PC-3 (cell line): Measurements from ENCODE around the gene FERMT3. TPM values are rescaled to one million over a fixed set of nuclear protein-coding genes. Genes with fewer than 3 reads are reported as not detected.

Experiments
- ATAC-seq: fragments of 200-7000 bp; cut with Tn5 transposase; 2 replicates; pipeline ENCODE4 v1.9.1; 2020; ENCODE audit warnings: mild to moderate bottlenecking, moderate library complexity
- BruUV-seq: library from RNA; stranded (reverse); fragments of 400-500 nt; replicated peaks from 2 replicates; lab custom pipeline; 2021; lab: Mats Ljungman, UMichigan
- CTCF ChIA-PET: fragments of 300-600 bp; sonication (Branson Sonifier 250); formaldehyde crosslinking; loops from one replicate; lab custom pipeline; 2022; ENCODE audit warnings: antibody characterized with exemption; lab: Charles Lee
- POLR2A ChIA-PET: fragments of 300-600 bp; sonication (Branson Sonifier 250); formaldehyde crosslinking; loops from one replicate; lab custom pipeline; 2022; ENCODE audit warnings: antibody characterized with exemption; ENCODE audit not compliant: unreplicated experiment; lab: Charles Lee
- DNase-seq: peaks from one replicate; pipeline ENCODE4 v3.0.0-alpha.2; 2015
- H2AFZ ChIP-seq: fragments of 300-600 bp; sonication (generic); 2 replicates; pipeline ENCODE4 v1.6.0; 2016; ENCODE audit warnings: antibody characterized with exemption, low read length
- H3F3A ChIP-seq: fragments of 300-600 bp; sonication (generic); one replicate; pipeline ENCODE4 v1.6.0; 2017; ENCODE audit warnings: antibody characterized with exemption, low read length, control low read depth, mild to moderate bottlenecking; ENCODE audit not compliant: unreplicated experiment
- H3K27ac ChIP-seq: fragments of 300-600 bp; sonication (generic); 2 replicates; pipeline ENCODE4 v1.5.1; 2016; ENCODE audit warnings: mild to moderate bottlenecking, low read length
- H3K27me3 ChIP-seq: fragments of 300-600 bp; sonication (generic); 2 replicates; pipeline ENCODE4 v1.6.1; 2016; ENCODE audit warnings: low read length, mixed read lengths
- H3K36me3 ChIP-seq: fragments of 300-600 bp; sonication (generic); 2 replicates; pipeline ENCODE4 v1.6.1; 2016; ENCODE audit warnings: low read depth, mixed run types, low read length, mixed read lengths
- H3K4me1 ChIP-seq: fragments of 300-600 bp; sonication (generic); 2 replicates; pipeline ENCODE4 v1.5.1; 2016; ENCODE audit warnings: low read length; ENCODE audit not compliant: insufficient read depth
- H3K4me2 ChIP-seq: fragments of 300-600 bp; sonication (generic); 2 replicates; pipeline ENCODE4 v1.6.0; 2016; ENCODE audit warnings: low read length
- H3K4me3 ChIP-seq: fragments of 300-600 bp; sonication (generic); 2 replicates; pipeline ENCODE4 v1.5.1; 2016; ENCODE audit warnings: mild to moderate bottlenecking, low read length, mixed read lengths
- H3K79me2 ChIP-seq: fragments of 300-600 bp; sonication (generic); 2 replicates; pipeline ENCODE4 v1.6.1; 2017; ENCODE audit warnings: low read length, mixed read lengths
- H3K9ac ChIP-seq: fragments of 300-600 bp; sonication (generic); 2 replicates; pipeline ENCODE4 v1.6.0; 2016; ENCODE audit warnings: mild to moderate bottlenecking, low read length
- H3K9me2 ChIP-seq: fragments of 300-600 bp; sonication (generic); replicated peaks from 2 replicates; pipeline ENCODE4 v1.6.1; 2016; ENCODE audit warnings: mixed run types, low read length, mixed read lengths
- H3K9me3 ChIP-seq: fragments of 300-600 bp; sonication (generic); 2 replicates; pipeline ENCODE4 v1.6.1; 2016; ENCODE audit warnings: low read length, mixed read lengths
- H4K20me1 ChIP-seq: fragments of 300-600 bp; sonication (generic); 2 replicates; pipeline ENCODE4 v1.6.1; 2016; ENCODE audit warnings: low read length, mixed read lengths
- EZH2 ChIP-seq: fragments of 300-600 bp; sonication (generic); IDR thresholded peaks from one replicate; pipeline ENCODE4 v1.6.1; 2017; ENCODE audit warnings: antibody characterized with exemption, mild to moderate bottlenecking, low read length; ENCODE audit not compliant: unreplicated experiment
- EZH2phosphoT487 ChIP-seq: fragments of 300-600 bp; sonication (generic); IDR thresholded peaks from 2 replicates; pipeline ENCODE4 v1.6.1; 2018; ENCODE audit warnings: mild to moderate bottlenecking, antibody characterized with exemption, low read length, borderline replicate concordance
- intact Hi-C: fragments of 100-400 bp; cut with micrococcal nuclease; formaldehyde crosslinking; loops from 2 replicates; pipeline ENCODE4 v1.9.0; 2023
- total RNA-seq: library from RNA; depleted of rRNA; stranded (reverse); fragments of >200 nt; gene quantifications from 2 replicates; pipeline ENCODE4 v1.2.3, GENCODE V29; 2014
- TF ChIP-seq, protein P1 (sequence below): fragments of 300-600 bp; sonication (generic); conservative IDR thresholded peaks from 2 replicates; pipeline ENCODE4 v1.5.1; 2017; ENCODE audit warnings: antibody characterized with exemption, low read depth, mild to moderate bottlenecking, low read length

The FERMT3 gene
- total RNA-seq, 1 experiment from 2014 or later = 2.4 TPM

DNA sequence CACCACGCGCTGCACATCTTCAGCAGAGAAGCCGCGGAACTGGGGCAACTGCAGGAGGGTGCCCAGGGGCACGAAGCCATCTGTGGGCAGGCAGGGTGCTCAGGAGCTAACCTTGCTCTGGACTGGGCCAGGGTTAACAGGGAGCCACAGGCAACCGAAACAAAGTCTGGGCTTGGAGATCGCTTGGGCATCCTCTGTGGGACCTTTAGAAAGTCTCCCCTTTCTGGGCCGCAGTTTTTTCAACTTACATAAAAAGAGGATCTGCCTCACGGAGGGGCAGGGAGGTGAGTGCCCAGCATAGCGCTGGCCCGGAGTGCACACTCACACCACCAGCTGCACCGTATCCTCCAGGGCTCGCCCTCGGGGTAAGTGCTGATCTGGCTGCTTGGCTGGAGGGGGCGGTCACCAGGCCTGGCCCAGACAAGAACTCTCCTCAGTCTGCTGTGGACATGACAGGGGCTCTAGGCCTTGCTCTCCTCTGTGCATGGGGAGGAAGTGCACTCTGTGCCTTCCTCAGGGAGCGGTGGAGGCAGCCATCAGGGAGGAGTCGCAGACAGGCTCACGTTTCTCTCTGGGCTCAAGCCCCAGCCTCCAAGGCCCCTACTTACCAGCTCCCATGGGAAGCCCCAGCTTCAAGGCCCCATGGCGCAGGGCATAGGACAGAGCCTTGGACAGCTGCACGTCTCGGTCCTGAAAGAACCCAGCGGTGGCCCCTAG lies 18.5 kb downstream of the FERMT3 start:
- CTCF ChIA-PET = no interaction called here
- no peak overlapping the region for H2AFZ ChIP-seq
- intact Hi-C loops = no loop called here
- no peaks in the 10 kb centered on the region for H3F3A ChIP-seq
- H3K4me3 ChIP-seq = peak overlapping the region; percentile 83
- TF ChIP-seq EZH2phosphoT487 (no peak), EZH2 (no peak)
- TF ChIP-seq, protein P1, sequence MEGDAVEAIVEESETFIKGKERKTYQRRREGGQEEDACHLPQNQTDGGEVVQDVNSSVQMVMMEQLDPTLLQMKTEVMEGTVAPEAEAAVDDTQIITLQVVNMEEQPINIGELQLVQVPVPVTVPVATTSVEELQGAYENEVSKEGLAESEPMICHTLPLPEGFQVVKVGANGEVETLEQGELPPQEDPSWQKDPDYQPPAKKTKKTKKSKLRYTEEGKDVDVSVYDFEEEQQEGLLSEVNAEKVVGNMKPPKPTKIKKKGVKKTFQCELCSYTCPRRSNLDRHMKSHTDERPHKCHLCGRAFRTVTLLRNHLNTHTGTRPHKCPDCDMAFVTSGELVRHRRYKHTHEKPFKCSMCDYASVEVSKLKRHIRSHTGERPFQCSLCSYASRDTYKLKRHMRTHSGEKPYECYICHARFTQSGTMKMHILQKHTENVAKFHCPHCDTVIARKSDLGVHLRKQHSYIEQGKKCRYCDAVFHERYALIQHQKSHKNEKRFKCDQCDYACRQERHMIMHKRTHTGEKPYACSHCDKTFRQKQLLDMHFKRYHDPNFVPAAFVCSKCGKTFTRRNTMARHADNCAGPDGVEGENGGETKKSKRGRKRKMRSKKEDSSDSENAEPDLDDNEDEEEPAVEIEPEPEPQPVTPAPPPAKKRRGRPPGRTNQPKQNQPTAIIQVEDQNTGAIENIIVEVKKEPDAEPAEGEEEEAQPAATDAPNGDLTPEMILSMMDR = no peak
- no peak for ATAC-seq
- H3K9me2 ChIP-seq = no peaks in the 10 kb centered on the region
- H3K9me3 ChIP-seq = no peaks in the 10 kb centered on the region
- no peaks in the 10 kb centered on the region for H3K27me3 ChIP-seq
- 0 out of 2 replicates have a peak, but pooled peaks cover 3% of the 10 kb centered on the region for H3K36me3 ChIP-seq
- no peak overlapping the region; the same call in 1 of the 2 replicates for H3K9ac ChIP-seq
- H3K4me2 ChIP-seq = peak overlapping the region; percentile 97
- POLR2A ChIA-PET = no interaction called here
- peaks cover 21% of the 10 kb centered on the region for H3K79me2 ChIP-seq
- H4K20me1 ChIP-seq = no peaks in the 10 kb centered on the region
- peaks cover 34% of the 10 kb centered on the region for H3K4me1 ChIP-seq
- BruUV-seq = no TSS peak
- no peak overlapping the region for H3K27ac ChIP-seq
- no peak for DNase-seq

- BruUV-seq = TSS peak; percentile 62
- Histone ChIP-seq H3K9me2 (no peaks in the 10 kb centered on the region), H3K27ac (no peak within 1 kb of the TSS), H3K4me2 (peak within 1 kb of the TSS; percentile 97), H4K20me1 (no peaks in the 10 kb centered on the region), H3K27me3 (no peaks in the 10 kb centered on the region), H3K9me3 (no peaks in the 10 kb centered on the region), H3K9ac (peak within 1 kb of the TSS; percentile 79), H3K36me3 (0 out of 2 replicates have a peak, but pooled peaks cover 3% of the 10 kb centered on the region), H3F3A (no peaks in the 10 kb centered on the region), H3K4me1 (peaks cover 35% of the 10 kb centered on the region), H3K4me3 (peak within 1 kb of the TSS; percentile 83), H3K79me2 (peaks cover 23% of the 10 kb centered on the region), H2AFZ (peak within 1 kb of the TSS; percentile 92)
- intact Hi-C loops = loop anchor here (1.0 kb wide), 1 partner anchor 22 kb away; no protein-coding TSS in a partner anchor
- ATAC-seq = peak; percentile 68
- DNase-seq = peak; percentile 88
- ChIA-PET POLR2A (interaction anchor here (1.2 kb wide), 1 partner anchor 19 kb away, joined by 5 read pairs; no protein-coding TSS in a partner anchor), CTCF (interaction anchor here (0.7 to 2.0 kb wide), 2 partner anchors 21 to 424 kb away, joined by 3 to 9 read pairs; no protein-coding TSS in a partner anchor)
- TF ChIP-seq EZH2phosphoT487 (no peak), EZH2 (no peak)
- TF ChIP-seq, protein P1 = peak; percentile 49
These were observed 19.3 kb downstream of the FERMT3 start, which contains the start of the genes NUDT22 and TRPT1 for GRCh38 chr11:64225608-64226506. TSS of gene NUDT22 (plus strand) at chr11:64226274. CDS start at chr11:64226653, 379 bp downstream. TSS of gene TRPT1 (minus strand) at chr11:64226186. CDS start at chr11:64225860, 326 bp downstream.
